CD4-positive, alpha-beta T cell treated with Interleukin-12 subunit alpha and Interleukin-12 subunit beta, for 1 hour (primary cell): ENCODE results near the gene FNDC3B.
"Not testable (repeated sequence)": the region's sequence is repeated elsewhere in the genome, so short reads cannot be mapped to it uniquely, and the experiment has no call there.

Experiments used
- DNase-seq: peaks from one replicate; pipeline ENCODE4 v3.0.0-alpha.2; 2020

The FNDC3B gene

DNA sequence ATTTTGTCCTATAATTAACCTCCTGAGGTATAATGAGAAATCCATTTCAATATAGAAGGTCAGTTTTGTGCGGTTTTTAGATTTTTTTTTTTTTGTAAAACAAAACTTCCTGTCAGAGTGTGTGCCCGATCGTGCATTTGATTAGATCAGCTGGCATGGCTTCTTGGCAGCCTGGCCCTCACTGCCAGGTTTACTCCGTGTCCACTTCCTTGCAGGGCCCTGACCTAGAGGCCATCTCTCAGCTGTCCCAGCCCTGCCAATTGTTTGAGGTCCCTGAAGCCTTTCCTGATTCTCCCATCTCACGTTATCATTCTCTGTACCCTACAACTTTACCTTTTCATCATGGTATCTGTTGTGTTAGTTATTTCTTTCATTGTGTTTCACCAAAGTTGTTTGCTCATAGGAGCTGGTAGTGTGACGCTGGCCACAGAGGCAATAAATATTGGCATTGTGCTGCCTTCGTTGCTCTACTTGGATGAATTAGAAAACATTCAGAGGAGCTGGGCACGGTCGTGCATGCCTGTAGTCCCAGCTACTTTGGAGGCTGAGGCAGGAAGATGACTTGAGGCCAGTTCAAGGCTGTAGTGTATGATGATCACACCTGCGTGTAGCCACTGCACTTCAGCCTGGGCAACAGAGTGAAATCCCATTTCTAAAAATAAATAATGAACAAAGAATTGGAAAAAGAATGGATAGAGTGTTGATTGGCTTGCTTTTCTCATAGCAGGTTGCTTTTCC lies 206.9 kb downstream of the FNDC3B start:
- DNase-seq: no peak

DNA sequence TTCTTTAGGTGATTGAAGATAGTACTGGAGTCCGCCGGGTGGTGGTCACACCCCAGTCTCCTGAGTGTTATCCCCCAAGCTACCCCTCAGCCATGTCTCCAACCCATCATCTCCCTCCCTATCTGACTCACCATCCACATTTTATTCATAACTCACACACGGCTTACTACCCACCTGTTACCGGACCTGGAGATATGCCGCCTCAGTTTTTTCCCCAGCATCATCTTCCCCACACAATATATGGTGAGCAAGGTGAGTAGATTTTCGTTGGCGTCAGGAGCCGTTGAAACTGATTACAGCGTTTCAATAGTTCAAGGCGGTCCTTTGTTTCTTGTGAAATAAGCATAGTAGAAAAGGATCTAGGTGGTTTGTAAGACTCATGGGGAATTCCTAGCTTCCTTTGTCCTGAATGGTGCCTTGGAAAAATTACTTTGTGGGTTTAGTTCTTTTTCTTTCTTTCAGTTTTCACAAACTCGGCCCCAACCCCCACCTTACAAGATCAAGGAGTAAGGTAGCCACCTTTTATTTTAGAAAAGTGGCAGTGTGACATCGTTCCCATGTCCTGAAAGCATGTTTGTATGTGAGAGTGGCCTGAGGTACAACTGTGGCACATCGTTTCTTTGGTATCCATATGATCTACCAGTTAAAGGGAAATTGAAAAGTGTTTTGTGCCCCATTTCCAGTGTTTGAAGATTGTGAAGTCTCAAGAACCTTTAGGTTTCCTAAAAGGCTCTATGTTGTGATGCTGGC lies 208.3 kb downstream of the FNDC3B start:
- no peak for DNase-seq

DNA sequence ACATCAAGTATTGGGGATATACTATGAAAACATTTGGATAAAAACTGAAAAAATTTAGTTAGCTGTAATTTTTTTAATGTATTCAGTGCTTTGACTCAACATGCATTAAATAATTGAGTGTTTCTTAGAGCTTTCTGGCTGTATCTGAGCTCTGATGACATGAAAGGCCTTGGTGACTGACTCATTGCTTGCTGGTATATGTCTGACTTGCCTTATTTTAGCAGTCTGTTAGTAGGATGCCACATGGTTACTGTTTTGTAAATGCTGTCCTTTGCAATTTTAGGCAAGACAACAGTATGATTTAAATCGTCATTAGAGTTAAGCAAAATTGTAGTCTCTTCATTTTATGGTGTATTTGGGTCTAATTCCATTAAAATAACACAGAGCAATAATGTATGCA lies 209.7 kb downstream of the FNDC3B start:
- no peak for DNase-seq

DNA sequence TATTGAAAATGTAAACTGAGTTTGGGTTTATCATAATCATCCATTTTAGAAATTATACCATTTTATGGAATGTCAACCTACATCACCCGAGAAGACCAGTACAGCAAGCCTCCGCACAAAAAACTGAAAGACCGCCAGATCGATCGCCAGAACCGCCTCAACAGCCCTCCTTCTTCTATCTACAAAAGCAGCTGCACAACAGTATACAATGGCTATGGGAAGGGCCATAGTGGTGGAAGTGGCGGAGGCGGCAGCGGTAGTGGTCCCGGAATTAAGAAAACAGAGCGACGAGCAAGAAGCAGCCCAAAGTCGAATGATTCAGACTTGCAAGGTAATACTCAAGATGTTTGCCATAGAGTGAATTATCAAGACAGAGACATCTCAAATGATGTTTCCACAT lies 211.8 kb downstream of the FNDC3B start:
- DNase-seq: no peak

DNA sequence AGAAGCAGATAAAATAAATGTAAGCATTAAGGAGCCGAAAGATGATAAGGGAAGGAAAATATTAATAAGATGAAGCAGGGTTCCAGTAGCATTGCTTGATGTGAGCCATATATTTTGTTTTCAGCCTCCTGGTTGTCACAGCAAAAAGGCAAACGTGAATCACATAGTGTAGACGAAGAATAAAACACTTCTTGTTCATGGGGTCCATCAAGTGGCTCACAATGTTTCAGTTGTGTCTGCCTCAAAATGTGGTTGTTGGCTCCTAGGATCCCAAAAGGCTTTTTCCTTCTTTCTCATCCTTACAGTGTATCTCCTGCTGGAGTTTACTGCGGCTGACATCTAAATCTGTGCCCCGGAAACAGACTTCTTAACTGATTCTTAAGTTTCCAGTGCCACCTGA lies 213.8 kb downstream of the FNDC3B start:
- DNase-seq: no peak

DNA sequence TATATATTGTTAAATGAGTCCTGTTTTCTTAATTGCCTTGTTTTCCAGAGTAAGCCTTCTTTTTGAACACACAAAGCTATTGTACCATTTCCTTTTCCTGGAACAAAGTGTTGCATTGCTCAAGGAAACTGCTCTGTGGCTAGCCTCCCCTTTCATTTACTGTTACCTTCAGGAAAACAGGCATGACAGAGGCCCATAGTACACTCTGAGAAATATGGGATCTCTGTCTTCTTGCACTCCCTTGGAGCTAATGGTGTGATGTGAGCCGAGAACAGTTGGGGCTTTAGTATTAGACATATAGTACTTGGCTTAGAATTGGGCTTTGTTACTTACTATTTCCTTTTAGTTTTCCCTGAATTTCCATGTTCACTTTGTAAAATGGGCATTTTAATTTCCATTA lies 215.2 kb downstream of the FNDC3B start:
- DNase-seq: no peak

DNA sequence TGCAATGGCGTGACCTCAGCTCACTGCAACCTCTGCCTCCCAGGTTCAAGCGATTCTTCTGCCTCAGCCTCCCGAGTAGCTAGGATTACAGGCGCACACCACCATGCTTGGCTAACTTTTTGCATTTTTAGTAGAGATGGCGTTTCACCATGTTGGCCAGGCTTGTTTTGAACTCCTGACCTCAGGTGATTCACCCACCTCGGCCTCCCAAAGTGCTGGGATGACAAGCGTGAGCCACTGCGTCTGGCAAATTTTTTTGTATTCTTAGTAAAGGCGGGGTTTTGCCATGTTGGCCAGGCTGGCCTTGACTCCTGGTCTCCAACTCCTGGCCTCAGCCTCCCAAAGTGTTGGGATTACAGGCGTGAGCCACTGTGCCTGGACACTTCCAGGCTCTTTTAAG lies 215.9 kb downstream of the FNDC3B start:
- DNase-seq: not testable (repeated sequence)

DNA sequence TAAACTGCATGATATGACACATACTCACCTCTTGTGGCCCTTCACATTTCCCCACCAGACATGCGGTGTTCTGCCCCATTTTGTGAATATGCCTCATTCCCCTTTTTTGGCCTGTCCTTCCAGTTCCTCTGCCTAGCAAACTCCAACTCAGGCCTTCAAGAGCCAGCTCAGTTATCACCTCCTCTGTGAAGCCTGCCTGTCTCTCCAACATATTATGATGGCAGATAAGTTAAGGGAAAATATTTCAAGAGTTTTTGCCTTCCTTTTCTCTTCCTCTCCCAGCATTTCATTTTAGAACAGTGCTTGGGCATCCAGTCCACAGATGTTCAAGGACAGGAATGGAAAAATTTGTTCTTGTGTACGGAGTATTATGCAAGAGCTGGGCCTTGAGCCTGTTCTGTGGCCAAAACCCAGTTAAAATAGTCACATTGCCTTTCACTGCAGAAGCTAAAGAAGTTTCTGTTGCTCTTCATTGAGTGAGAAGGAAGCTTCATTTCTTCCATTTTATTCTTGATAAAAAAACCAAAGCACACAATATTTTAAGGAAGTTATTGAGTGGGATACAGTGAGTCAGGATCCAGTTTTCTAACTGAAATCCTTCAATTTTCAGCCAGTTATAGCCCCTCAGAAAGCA lies 216.8 kb downstream of the FNDC3B start:
- no peak for DNase-seq

DNA sequence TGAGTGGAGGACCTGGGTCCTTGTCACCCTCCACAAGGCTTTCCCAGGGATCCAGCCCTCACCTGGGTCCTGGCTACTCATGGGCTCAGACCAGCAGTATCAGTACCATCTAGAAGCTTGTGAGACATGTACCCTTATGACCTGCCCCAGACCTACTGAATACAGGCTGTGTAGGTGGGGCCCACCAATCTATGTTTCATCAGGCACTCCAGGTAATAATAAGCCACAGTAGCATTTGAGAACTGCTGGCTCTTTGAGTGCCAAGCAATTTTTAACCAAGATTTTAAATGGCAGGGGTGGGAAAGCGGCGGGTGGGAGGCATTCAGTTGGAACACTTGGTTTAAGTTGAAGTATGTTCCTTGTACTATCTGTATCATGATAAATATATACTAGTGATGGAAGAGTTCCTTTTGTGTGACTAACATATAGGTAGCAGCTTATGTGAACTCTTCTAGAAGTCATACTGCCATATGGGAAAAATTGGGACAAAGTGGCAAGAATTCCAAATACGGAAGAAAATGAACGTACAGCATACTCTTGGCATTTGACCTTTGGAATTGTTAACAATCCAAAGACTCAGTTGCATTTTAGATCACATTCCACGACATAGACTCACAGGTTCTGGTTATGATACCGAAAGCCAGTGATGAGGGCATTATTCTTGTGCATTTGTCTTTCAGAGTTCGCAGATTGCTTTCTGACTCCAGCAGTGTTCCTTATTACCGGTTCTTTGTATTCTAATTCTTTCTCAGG lies 218.4 kb downstream of the FNDC3B start:
- no peak for DNase-seq

DNA sequence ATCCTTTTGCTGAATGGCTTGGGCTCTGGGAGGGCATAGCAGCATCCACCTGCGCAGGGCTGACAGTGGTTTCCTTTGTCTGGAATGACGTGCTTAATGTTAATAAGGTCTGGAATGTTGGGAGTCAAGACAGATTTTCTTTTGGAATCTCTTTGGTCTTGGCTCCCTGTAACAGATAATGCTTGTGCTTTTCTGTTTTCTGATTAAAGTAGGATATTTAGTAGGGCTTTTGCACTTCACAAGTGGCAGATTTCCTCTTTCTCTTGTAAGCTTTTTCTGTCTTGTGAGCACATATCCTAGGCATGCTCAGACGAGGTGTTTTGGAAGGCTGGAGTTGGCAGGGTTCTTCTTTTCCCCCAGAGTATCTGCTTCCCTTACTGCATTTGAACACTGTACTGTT lies 219.2 kb downstream of the FNDC3B start:
- DNase-seq: no peak

DNA sequence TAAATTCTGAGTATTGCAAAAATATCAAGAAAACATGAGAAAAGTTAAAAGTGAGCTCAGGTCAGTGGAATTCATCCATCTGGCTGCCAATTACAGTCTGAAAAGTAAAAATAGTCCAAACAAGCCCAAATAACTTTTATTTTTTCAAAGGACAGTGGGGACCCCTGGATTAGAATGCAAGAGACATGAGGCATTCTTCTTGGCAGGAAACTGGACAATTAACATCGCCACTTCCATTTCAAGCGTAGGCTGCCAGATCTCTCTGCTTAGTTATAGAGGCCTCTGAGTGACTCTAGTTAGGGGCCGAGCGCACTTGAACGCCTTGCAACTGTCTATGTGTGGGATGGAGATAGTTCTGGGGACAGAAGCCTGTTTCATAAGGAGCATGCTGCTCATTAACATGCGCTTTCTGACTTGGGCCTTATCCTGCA lies 219.7 kb downstream of the FNDC3B start:
- DNase-seq: no peak

DNA sequence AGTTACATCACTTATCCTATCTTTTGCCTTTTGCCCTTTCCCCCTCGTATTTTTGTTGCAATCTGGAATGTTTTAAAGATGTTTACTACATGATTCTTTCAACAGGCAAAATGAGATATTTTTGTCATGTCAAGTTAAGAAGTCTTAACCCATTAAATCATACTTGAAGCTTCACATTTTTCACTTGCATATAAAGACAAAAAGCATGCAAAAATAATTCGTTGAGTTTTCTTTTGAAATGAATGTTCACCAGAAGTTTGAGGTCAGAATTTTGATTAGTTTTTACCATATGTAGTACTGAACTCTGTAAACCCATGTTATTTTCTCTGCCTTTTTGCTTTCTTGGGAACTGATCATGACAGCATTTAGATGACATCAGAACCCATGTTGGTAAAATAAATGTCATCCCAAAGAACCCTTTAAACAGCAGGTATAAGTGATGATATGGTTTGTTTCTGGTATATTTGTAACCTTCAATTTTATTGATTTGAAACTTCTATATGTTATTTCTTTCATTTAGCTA lies 220.4 kb downstream of the FNDC3B start:
- DNase-seq: no peak

DNA sequence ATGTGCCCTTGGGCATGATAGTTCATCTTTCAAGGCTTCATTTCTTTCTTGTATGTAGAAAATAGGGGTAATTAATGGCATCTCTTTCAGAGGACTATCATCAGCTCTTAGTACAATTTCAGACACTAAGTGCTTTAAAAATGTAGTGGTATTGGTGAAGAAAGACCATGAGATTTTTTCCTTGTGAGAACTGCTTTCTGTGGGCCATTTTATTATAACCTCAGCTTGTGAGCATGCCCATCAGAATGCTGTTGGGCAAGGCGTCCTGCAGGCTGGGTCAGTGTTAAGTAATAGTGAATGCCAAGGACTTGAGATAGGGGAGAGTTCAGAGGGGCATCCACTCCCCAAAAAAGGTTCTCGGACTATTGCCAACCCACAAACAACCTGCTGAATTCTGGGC lies 221.0 kb downstream of the FNDC3B start:
- no peak for DNase-seq

DNA sequence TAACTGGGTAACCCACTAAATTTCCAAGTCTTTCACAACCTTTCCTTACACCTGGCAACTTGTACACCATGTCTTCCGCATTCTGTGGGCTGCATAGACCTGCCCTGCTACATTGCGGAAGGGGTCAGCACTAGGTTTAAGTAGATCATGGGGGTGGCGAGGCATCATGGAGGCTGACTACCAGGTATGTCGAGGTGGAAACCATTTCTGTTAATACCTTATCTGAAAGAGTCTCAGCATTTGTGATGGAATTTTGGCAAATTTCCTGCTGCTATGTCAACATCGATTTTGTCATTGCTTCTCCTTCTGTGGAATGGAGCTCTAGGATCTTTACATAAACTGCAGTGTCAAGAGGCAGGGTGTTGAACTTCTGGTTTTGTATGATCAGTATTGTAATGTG lies 221.7 kb downstream of the FNDC3B start:
- no peak for DNase-seq

DNA sequence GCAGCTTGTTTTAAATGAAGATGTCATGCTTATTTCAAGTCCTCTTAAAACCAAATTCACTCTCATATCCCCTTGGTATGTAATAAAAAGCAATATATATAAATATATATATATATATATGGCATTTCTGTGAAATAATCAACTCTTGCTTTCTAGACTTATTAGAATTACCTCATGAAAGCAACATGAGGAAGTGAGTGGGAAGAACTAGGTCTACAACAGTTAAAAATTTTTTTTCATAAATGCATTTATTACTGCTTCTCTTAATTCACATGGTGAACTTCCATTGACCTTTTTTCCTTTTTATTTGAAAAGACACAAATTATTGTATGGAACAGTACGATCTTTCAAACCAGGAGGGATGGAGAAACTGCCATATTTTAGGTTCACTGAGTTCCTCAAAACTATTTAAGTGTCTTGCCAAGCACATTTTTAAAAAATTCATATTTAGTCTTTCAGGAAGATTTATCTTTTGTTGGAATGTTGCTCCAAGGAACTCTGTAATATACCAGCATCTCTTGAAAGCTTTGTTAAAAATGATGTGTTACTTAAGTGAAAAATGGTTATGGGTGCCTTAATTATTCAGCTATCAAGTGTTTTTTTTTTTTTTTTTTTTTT lies 223.7 kb downstream of the FNDC3B start:
- no peak for DNase-seq

DNA sequence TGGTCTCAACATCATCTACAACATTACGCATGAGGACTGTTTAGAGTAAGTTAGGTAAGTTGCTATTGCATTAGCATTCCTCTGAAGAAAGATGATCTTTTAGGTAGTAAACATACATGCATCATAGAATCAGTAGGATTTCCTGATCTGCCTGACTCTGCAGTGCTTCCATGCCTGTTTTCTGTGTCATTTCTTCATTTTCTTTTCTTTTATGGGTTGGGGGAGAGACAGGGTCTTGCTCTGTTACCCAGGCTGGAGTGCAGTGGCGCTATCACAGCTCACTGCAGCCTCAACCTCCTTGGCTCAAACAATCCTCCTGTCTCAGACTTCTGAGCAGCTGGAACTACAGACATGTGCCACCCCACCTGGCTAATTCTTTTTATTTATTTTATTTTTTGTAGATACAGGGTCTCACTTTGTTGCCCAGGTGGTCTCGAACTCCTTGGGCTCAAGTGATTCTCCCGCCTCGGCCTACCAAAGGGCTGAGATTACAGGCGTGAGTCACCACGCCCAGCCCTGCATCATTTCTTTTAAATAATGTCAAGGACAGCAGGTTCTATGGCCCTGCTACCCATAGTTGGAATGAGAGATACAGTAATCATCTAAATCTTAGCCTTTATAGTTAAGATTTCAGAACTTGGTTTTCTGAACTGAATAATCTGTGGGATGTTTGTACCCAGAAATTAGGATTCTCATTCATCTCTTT lies 224.6 kb downstream of the FNDC3B start:
- DNase-seq: no peak

DNA sequence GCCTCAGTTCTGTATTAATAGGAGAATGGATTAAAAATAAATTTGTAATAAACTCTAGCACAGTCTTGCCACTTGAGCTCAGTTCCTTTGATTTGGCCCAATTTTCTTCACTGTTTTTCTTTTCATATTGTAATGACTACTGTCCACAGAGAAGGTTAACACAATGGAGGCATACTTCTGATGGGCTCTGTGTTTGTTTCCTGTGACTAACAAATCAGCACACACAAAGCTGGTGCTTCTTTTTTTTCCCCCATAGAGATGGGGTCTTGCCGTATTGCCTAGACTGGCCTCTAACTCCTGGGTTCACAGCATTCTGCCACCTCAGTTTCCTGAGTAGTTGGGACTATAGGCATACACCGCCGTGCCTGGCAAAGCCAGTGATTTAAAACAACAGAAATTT lies 226.7 kb downstream of the FNDC3B start:
- no peak for DNase-seq

DNA sequence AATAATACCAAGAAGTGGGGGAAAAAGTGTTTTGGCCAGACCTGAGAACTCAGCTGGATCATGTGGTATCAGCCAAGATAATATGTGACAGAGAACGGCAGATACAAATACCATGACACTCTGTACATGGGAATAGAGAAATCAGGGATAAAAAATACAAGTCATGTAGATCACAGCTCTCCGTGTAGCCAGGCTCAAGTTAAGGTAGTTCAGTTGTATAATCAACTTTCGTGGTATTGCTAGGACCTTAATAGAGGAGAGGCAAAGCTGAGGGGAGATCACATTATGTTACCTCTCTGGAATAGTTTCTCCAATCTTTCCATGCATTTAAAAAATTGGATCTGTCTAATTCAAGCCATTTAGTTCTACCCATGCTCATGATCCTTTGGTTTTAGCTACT lies 229.0 kb downstream of the FNDC3B start:
- DNase-seq: no peak

DNA sequence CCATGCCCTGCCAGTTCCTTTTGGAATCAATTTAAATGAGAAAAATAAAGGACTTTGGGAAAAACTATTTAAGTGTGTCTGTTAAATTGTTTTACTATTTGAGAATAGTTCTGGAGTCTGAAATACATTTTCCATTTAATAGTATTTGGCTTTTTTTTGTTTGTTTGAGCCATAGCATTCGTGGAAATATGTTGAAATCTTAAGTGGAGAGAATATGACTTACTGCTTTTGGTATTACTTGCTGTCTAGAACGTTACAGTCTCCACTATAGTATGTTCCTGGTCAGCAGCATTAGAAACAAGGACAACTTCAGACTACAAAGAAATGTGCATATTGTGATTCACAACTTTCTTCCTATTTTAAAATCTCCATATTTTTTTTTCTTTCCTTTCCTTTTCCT lies 229.5 kb downstream of the FNDC3B start:
- no peak for DNase-seq

DNA sequence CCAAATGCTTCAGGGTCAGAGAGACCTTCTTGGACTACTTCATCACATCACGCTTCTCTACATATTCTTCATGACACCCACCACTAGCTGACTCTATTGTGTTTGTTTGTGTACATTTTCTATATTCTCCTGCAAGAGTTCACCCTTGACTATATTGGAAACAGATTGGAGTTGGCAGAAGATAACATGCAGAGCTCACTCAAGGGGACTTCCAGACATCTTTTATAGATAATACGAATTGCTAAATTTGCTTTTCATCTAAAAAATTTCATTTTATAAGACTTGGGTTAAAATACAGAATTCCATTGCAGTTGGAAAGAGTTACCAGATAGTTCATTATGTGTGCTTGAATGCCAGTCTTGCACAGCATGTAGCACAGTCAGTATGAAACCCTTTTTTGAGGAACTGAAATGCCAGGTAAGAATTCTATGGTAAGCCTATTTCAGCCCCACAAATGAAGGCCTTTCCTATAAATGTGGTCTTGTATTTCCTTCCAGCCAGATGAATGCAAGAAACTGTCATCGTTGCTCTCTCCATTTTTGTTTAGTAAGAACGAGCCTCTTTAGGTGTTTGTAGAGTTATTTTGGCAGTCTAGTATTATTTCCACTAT lies 231.3 kb downstream of the FNDC3B start:
- DNase-seq: no peak

DNA sequence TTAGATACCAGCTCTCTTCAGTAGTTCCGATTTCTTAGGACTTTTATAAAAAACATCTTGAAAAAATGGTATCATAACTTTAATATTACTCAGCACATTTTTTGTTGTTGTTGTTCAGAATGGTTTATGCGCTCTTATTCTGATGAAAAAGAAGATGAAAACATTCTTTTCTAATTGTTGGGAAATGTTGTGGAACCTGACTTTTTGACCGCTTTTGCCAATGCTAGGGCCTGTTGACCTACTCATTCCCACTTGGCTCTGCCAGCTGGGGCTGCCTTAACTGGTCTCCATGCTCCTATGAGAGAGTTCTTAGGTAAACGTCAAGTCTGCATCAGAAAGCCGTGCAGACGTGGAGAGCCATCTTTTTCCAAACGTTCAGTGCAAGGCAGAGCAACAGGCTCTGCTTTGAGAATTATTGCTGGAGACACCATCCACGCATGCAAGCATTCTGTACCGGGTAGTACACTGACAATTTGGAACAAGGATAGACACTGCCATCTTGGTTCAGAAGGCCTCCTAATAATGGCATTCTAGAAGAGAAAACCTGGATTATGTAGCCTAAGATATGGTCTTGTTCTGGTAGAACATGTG lies 232.1 kb downstream of the FNDC3B start:
- no peak for DNase-seq
